ENCODE data around the gene POLN.

POLN gene

GRCh38 chr4:2105559-2105958 is 136.4 kb downstream of the POLN start:
- DNase-seq (ENCODE audit: low read depth) = peak; percentile 48

GRCh38 chr4:2104556-2105345 is 137.2 kb downstream of the POLN start:
- no peak for DNase-seq (ENCODE audit: low read depth)

- DNase-seq (ENCODE audit: low read depth) = no peak
These were observed 137.9 kb downstream of the POLN start for GRCh38 chr4:2103843-2104547.

GRCh38 chr4:2103127-2103842 is 138.6 kb downstream of the POLN start:
- DNase-seq (ENCODE audit: low read depth) = no peak

- no peak for DNase-seq (ENCODE audit: low read depth)
These were observed 139.7 kb downstream of the POLN start for GRCh38 chr4:2102045-2102883.

- DNase-seq (ENCODE audit: low read depth) = no peak
These were observed 140.4 kb downstream of the POLN start for GRCh38 chr4:2101346-2102044.

- no peak for DNase-seq (ENCODE audit: low read depth)
These were observed 145.8 kb downstream of the POLN start for GRCh38 chr4:2096073-2096609.

GRCh38 chr4:2095236-2096072 is 146.5 kb downstream of the POLN start:
- DNase-seq (ENCODE audit: low read depth) = no peak

- no peak for DNase-seq (ENCODE audit: low read depth)
These were observed 147.4 kb downstream of the POLN start for GRCh38 chr4:2094545-2094944.

- no peak for DNase-seq (ENCODE audit: low read depth)
These were observed 148.7 kb downstream of the POLN start for GRCh38 chr4:2093265-2093664.

- no peak for DNase-seq (ENCODE audit: low read depth)
These were observed 149.3 kb downstream of the POLN start for GRCh38 chr4:2092669-2093053.

- DNase-seq (ENCODE audit: low read depth) = no peak
These were observed 149.8 kb downstream of the POLN start for GRCh38 chr4:2091990-2092668.

GRCh38 chr4:2090642-2091041 is 151.3 kb downstream of the POLN start:
- no peak for DNase-seq (ENCODE audit: low read depth)

- DNase-seq (ENCODE audit: low read depth) = no peak
These were observed 152.7 kb downstream of the POLN start for GRCh38 chr4:2089222-2089621.

- no peak for DNase-seq (ENCODE audit: low read depth)
These were observed 154.8 kb downstream of the POLN start for GRCh38 chr4:2087170-2087569.

- DNase-seq (ENCODE audit: low read depth) = no peak
These were observed 156.4 kb downstream of the POLN start for GRCh38 chr4:2085496-2085901.

- DNase-seq (ENCODE audit: low read depth) = no peak
These were observed 157.6 kb downstream of the POLN start for GRCh38 chr4:2084316-2084715.

- no peak for DNase-seq (ENCODE audit: low read depth)
These were observed 158.1 kb downstream of the POLN start for GRCh38 chr4:2083826-2084160.

- DNase-seq (ENCODE audit: low read depth) = no peak
These were observed 158.7 kb downstream of the POLN start for GRCh38 chr4:2083116-2083825.

Data from HS-27A (cell line).